Stomach (tissue), 9 donors: Measurements from ENCODE around the gene SETDB2. TPM values are rescaled to one million over a fixed set of nuclear protein-coding genes. Genes with fewer than 3 reads are reported as not detected.

Experiments used
- DNase-seq, 2 donors: peaks; one replicate each; pipeline versions ENCODE4 v3.0.0 to v3.0.0-alpha.2; 2013 to 2019
- H3K27ac ChIP-seq, 5 donors: fragments of 200-600 bp in 4 of 5; sonication (generic) in 4 of 5; one replicate each; pipeline ENCODE4 v1.5.1; 2013 to 2019; ENCODE audit warnings: mild to moderate bottlenecking in 1 of 5, moderate library complexity in 1 of 5
- H3K27me3 ChIP-seq, 3 donors: fragments of 200-600 bp; sonication (generic); one replicate each; pipeline ENCODE4 v1.5.1; 2017 to 2019; ENCODE audit warnings: mixed run types in 1 of 3
- H3K36me3 ChIP-seq, 4 donors: fragments of 200-600 bp; sonication (generic); 1 replicate in 3 of 4; 2 replicates in 1 of 4; pipeline ENCODE4 v1.5.1; 2016 to 2019
- H3K4me1 ChIP-seq, 4 donors: fragments of 200-600 bp; sonication (generic); one replicate each; pipeline ENCODE4 v1.5.1; 2016 to 2019
- H3K4me3 ChIP-seq, 4 donors: fragments of 200-600 bp; sonication (generic) in 3 of 4; one replicate each; pipeline ENCODE4 v1.5.1; 2016 to 2019; ENCODE audit warnings: mild to moderate bottlenecking in 1 of 4
- H3K9me3 ChIP-seq, 4 donors: fragments of 200-600 bp; sonication (generic); one replicate each; pipeline ENCODE4 v1.5.1; 2016 to 2019
- CTCF ChIP-seq, 7 experiments: fragments of 450-650 bp in 4 of 7; fragments of 200-600 bp in 3 of 7; sonication (generic) in 3 of 7; IDR thresholded peaks; one replicate each; pipeline ENCODE4 v1.5.1; 2016 to 2019; ENCODE audit warnings: antibody characterized with exemption in 7 of 7, control low read depth in 2 of 7, mild to moderate bottlenecking in 1 of 7
- EP300 ChIP-seq: sonication (generic); formaldehyde crosslinking; IDR thresholded peaks from one replicate; pipeline ENCODE4 v1.6.1; 2017; ENCODE audit warnings: antibody characterized with exemption
- POLR2A ChIP-seq, 4 donors: fragments of 450-650 bp; IDR thresholded peaks; one replicate each; pipeline ENCODE4 v1.6.1; 2016; ENCODE audit warnings: antibody characterized with exemption in 4 of 4, control low read depth in 2 of 4, mild to moderate bottlenecking in 1 of 4, moderate library complexity in 1 of 4
- POLR2AphosphoS5 ChIP-seq, 3 donors: sonication (generic); formaldehyde crosslinking; IDR thresholded peaks; one replicate each; pipeline ENCODE4 v1.6.1; 2016; ENCODE audit warnings: antibody characterized with exemption in 3 of 3
- WGBS, 5 donors: extraction: QIAGEN DNeasy Blood & Tissue Kit in 3 of 5; methylation state at CpG; one replicate each; pipeline versions ENCODE4 v1.1.5 to v1.1.7; 2013 to 2018; 5-methylcytosine and 5-hydroxymethylcytosine counted together
- intact Hi-C: fragments of 100-400 bp; cut with DNase I; formaldehyde crosslinking; loops from one replicate; pipeline ENCODE4 v1.15.1; 2023; ENCODE audit warnings: low total_unique reads
- polyA plus RNA-seq, 3 donors: library from polyadenylated mRNA; stranded (reverse); fragments of 200-250 nt; gene quantifications; one replicate each; pipeline ENCODE4 v1.2.3, GENCODE V29; 2013
- total RNA-seq, 5 donors: library from RNA; depleted of rRNA; stranded (reverse); fragments of >200 nt; gene quantifications; one replicate each; pipeline versions ENCODE4 v1.1.0 to v1.2.3, GENCODE V29; 2014 to 2016
- donor health status: healthy with polysubstance abuse.
- donor health status: Bipolar disorder and iron deficiency.
- donor health status: healthy.

The SETDB2 gene
- total and polyA plus RNA-seq, 8 donors: 3.4 to 28.6 (median 7.3) TPM

GRCh38 chr13:49429121-49429520, 15.0 kb upstream of the SETDB2 start:
- DNase-seq: no peak
- no peak for TF ChIP-seq CTCF (IDR thresholded peaks at IDR 0.05)
- TF ChIP-seq POLR2A (IDR thresholded peaks at IDR 0.05): no peak
- TF ChIP-seq EP300: no peak
- no peak for TF ChIP-seq POLR2AphosphoS5 (IDR thresholded peaks at IDR 0.05)
- no peak overlapping the region for H3K4me3 ChIP-seq
- intact Hi-C loops: no loop called here
- H3K4me1 ChIP-seq: no peaks in the 10 kb centered on the region
- 89 to 97% (median 96%) methylated on average over 1 of the region's 1 CpG for WGBS, 5 donors
- no peaks in the 10 kb centered on the region for H3K9me3 ChIP-seq
- H3K27ac ChIP-seq: no peak overlapping the region
- no peaks in the 10 kb centered on the region for H3K27me3 ChIP-seq
- H3K36me3 ChIP-seq: peaks cover 5 to 38% (median 19%) of the 10 kb centered on the region in 4 donors

- intact Hi-C loops: loop anchor here (5.0 kb wide), 1 partner anchor 134 kb away; no protein-coding TSS in a partner anchor
- Histone ChIP-seq H3K4me1 (no peaks in the 10 kb centered on the region), H3K4me3 (no peak overlapping the region), H3K27me3 (no peaks in the 10 kb centered on the region), H3K27ac (no peak overlapping the region), H3K36me3 (peaks cover 5 to 28% (median 10%) of the 10 kb centered on the region in 4 donors), H3K9me3 (no peaks in the 10 kb centered on the region)
- no peak for DNase-seq
- WGBS, 5 donors: 57 to 90% (median 74%) methylated on average over 1 of the region's 1 CpG
- TF ChIP-seq POLR2A (IDR thresholded peaks at IDR 0.05) (no peak), POLR2AphosphoS5 (IDR thresholded peaks at IDR 0.05) (no peak), CTCF (IDR thresholded peaks at IDR 0.05) (no peak), EP300 (no peak)
Observed at GRCh38 chr13:49435992-49436391, 8.1 kb upstream of the SETDB2 start.

- intact Hi-C loops: loop anchor here (5.0 kb wide), 1 partner anchor 135 kb away; no protein-coding TSS in a partner anchor
- 41 to 54% (median 45%) methylated on average over 3 of the region's 3 CpGs for WGBS, 5 donors
- Histone ChIP-seq H3K4me1 (no peaks in the 10 kb centered on the region), H3K27ac (peak overlapping the region in 1 of 5 donors; percentile 37), H3K9me3 (no peaks in the 10 kb centered on the region), H3K36me3 (peaks cover 5 to 23% (median 10%) of the 10 kb centered on the region in 4 donors), H3K4me3 (no peak overlapping the region), H3K27me3 (no peaks in the 10 kb centered on the region)
- TF ChIP-seq POLR2A (IDR thresholded peaks at IDR 0.05) (no peak), EP300 (no peak), CTCF (IDR thresholded peaks at IDR 0.05) (peak in 4 of 7 experiments; percentile 8 to 43 (median 22)), POLR2AphosphoS5 (IDR thresholded peaks at IDR 0.05) (no peak)
- peak in 1 of 2 donors; percentile 62 for DNase-seq
Observed at GRCh38 chr13:49436890-49437289, 7.2 kb upstream of the SETDB2 start.

- H3K9me3 ChIP-seq: no peaks in the 10 kb centered on the region
- no peak overlapping the region for H3K4me3 ChIP-seq
- no peak for DNase-seq
- TF ChIP-seq EP300: no peak
- TF ChIP-seq POLR2A (IDR thresholded peaks at IDR 0.05): no peak
- no peak for TF ChIP-seq POLR2AphosphoS5 (IDR thresholded peaks at IDR 0.05)
- TF ChIP-seq CTCF (IDR thresholded peaks at IDR 0.05): no peak
- peaks cover 0 to 5% (median under 1%) of the 10 kb centered on the region in 4 donors for H3K4me1 ChIP-seq
- H3K27ac ChIP-seq: no peak overlapping the region
- WGBS, 5 donors: 78 to 88% (median 84%) methylated on average over 7 of the region's 7 CpGs
- intact Hi-C loops: loop anchor here (5.0 kb wide), 1 partner anchor 135 kb away; no protein-coding TSS in a partner anchor
- peaks cover 2 to 16% (median 4%) of the 10 kb centered on the region in 4 donors for H3K36me3 ChIP-seq
- H3K27me3 ChIP-seq: no peaks in the 10 kb centered on the region
Observed at GRCh38 chr13:49437705-49438104, 6.4 kb upstream of the SETDB2 start.
